Thyroid gland (tissue), 4 donors: ENCODE measurements around the gene WWC2.

Source experiments
- POLR2A ChIP-seq, 2 donors: fragments of 450-650 bp; IDR thresholded peaks; one replicate each; pipeline ENCODE4 v1.6.1; 2017; ENCODE audit warnings: antibody characterized with exemption in 2 of 2, mild to moderate bottlenecking in 2 of 2, moderate library complexity in 1 of 2
- TF ChIP-seq, protein P1 (sequence below), 6 experiments: fragments of 200-600 bp in 3 of 6; fragments of 450-650 bp in 3 of 6; sonication (generic) in 3 of 6; IDR thresholded peaks; one replicate each; pipeline ENCODE4 v1.5.1; 2016 to 2019; ENCODE audit warnings: antibody characterized with exemption in 6 of 6, mild to moderate bottlenecking in 2 of 6, inconsistent platforms in 1 of 6, moderate library complexity in 1 of 6

DNA sequence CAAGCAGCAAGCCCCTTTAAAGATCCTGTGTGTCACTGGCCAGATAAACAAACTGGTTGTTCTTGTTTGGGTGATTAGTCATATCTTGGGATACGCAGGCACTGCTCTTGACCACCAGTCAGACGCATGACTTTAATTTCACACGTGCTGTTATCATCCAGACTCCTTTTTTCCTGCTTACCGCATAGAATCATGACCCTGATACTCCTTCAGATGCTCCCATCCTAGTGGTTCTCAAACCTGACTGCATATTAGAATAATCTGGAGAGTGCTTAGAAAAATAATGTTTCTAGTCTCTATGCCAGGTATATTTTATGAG is 142.2 kb downstream of the WWC2 start:
- TF ChIP-seq, protein P1, sequence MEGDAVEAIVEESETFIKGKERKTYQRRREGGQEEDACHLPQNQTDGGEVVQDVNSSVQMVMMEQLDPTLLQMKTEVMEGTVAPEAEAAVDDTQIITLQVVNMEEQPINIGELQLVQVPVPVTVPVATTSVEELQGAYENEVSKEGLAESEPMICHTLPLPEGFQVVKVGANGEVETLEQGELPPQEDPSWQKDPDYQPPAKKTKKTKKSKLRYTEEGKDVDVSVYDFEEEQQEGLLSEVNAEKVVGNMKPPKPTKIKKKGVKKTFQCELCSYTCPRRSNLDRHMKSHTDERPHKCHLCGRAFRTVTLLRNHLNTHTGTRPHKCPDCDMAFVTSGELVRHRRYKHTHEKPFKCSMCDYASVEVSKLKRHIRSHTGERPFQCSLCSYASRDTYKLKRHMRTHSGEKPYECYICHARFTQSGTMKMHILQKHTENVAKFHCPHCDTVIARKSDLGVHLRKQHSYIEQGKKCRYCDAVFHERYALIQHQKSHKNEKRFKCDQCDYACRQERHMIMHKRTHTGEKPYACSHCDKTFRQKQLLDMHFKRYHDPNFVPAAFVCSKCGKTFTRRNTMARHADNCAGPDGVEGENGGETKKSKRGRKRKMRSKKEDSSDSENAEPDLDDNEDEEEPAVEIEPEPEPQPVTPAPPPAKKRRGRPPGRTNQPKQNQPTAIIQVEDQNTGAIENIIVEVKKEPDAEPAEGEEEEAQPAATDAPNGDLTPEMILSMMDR (IDR thresholded peaks at IDR 0.05), result no peak
- TF ChIP-seq POLR2A (IDR thresholded peaks at IDR 0.05), result no peak
